Tibial nerve (tissue), 4 donors: Measurements from ENCODE around the gene TSHZ2.

ENCODE experiments used
- EP300 ChIP-seq, 2 donors: sonication (generic); formaldehyde crosslinking; IDR thresholded peaks; one replicate each; pipeline ENCODE4 v1.6.1; 2017; ENCODE audit warnings: antibody characterized with exemption in 2 of 2, mild to moderate bottlenecking in 1 of 2
- POLR2A ChIP-seq, 2 donors: fragments of 450-650 bp; IDR thresholded peaks; one replicate each; pipeline ENCODE4 v1.6.1; 2017; ENCODE audit warnings: antibody characterized with exemption in 2 of 2, mild to moderate bottlenecking in 2 of 2, moderate library complexity in 2 of 2
- TF ChIP-seq, protein P1 (sequence below), 5 experiments: fragments of 200-600 bp in 3 of 5; fragments of 450-650 bp in 2 of 5; sonication (generic) in 3 of 5; IDR thresholded peaks; one replicate each; pipeline ENCODE4 v1.5.1; 2016 to 2019; ENCODE audit warnings: antibody characterized with exemption in 5 of 5, mild to moderate bottlenecking in 3 of 5, moderate library complexity in 2 of 5

DNA sequence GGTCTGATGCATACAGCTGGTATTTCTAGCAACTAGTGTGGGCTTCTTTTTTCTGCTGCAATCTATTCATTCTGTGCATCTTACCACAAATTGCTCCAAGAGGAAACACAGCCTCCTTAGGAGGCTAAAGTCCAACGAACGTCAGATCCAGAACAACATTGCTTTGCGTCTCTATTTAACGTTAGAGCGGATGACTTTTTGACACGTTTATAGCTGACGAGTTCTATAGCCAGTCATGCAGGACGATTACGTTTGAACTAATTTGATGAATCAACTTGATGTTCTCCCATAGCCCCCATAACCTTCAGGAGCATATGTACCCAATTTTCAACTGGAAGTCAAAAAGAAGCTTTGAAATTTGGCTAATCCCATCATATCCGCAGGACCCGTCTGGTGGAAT lies 59.9 kb downstream of the TSHZ2 start:
- TF ChIP-seq, protein P1, sequence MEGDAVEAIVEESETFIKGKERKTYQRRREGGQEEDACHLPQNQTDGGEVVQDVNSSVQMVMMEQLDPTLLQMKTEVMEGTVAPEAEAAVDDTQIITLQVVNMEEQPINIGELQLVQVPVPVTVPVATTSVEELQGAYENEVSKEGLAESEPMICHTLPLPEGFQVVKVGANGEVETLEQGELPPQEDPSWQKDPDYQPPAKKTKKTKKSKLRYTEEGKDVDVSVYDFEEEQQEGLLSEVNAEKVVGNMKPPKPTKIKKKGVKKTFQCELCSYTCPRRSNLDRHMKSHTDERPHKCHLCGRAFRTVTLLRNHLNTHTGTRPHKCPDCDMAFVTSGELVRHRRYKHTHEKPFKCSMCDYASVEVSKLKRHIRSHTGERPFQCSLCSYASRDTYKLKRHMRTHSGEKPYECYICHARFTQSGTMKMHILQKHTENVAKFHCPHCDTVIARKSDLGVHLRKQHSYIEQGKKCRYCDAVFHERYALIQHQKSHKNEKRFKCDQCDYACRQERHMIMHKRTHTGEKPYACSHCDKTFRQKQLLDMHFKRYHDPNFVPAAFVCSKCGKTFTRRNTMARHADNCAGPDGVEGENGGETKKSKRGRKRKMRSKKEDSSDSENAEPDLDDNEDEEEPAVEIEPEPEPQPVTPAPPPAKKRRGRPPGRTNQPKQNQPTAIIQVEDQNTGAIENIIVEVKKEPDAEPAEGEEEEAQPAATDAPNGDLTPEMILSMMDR (IDR thresholded peaks at IDR 0.05): no peak
- TF ChIP-seq POLR2A (IDR thresholded peaks at IDR 0.05): no peak
- TF ChIP-seq EP300 (IDR thresholded peaks at IDR 0.05): no peak
